Hepatocyte (in vitro differentiated cells): ENCODE measurements around the gene COTL1.

ENCODE experiments used
- CTCF ChIP-seq: fragments of 200-600 bp; sonication (generic); IDR thresholded peaks from 2 replicates; pipeline ENCODE4 v1.5.1; 2016; ENCODE audit warnings: antibody characterized with exemption, mild to moderate bottlenecking; ENCODE audit not compliant: poor library complexity
- EZH2phosphoT487 ChIP-seq: fragments of 200-600 bp; sonication (generic); IDR thresholded peaks from one replicate; pipeline ENCODE4 v1.6.1; 2018; ENCODE audit warnings: antibody characterized with exemption, mild to moderate bottlenecking, low read depth, moderate library complexity; ENCODE audit not compliant: unreplicated experiment, severe bottlenecking

GRCh38 chr16:84589975-84590719 lies 27.7 kb downstream of the COTL1 start:
- TF ChIP-seq CTCF (no peak), EZH2phosphoT487 (no peak)
